Measurements from ENCODE around the gene MEOX1.

MEOX1 gene

GRCh38 chr17:43679401-43679800 lies 17.7 kb upstream of the MEOX1 start:
- DNase-seq: no peak

DNA sequence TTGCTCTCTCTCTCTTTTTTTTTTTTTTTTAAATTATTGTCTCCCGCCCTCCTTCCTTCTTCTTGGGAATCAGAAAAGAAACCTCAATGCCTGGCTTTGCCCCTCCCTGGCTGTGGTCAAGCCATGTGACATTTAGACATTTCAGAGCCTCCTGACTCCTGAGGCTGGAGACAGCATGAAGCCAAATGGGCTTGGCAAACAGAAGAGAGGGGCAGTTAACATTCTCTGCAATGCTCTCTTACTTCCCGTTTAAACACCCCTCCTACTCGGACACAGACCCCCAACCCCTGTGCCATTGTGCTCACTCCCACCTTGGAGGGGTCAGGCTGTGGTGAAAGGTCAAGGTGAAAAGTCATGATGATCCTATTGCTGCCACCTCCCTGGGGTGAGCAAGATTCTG lies 14.7 kb upstream of the MEOX1 start:
- DNase-seq: no peak

GRCh38 chr17:43674394-43674793 lies 12.7 kb upstream of the MEOX1 start:
- DNase-seq: no peak

DNA sequence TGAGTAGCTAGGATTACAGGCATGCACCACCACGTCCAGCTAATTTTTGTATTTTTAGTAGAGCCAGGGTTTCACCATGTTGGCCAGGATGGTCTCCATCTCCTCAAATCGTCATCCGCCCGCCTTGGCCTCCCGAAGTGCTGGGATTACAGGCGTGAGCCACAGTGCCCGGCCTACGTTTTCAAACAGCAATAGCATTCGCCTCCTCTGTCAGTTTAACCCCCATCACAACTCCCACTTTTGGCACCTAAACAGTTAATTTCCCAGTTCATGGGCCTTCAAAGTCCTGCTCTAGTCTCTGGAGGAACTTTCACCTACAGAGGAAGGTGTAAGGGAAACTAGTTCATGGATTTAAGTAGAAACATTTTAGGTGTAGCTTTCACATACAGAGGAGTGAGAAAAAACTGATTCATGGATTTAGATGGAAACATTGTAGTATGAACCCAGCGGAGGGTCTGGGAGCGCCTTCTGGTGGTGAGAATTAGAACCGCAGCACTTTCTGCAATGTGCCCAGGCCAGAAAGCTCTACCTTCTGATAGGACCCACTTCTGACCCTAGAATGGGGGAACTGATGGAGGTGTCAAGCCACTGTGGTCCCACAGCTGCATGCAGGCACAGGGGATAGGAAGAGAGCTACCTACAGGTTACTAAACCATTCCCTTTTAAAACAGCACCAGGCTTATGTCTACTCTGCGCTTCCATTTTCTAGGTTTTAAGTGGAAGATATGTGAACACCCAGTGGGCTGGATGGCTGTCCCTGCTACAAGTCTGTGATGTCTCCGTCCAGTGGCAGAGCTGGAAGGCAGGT lies 12.0 kb upstream of the MEOX1 start:
- DNase-seq: peak; percentile 15

DNA sequence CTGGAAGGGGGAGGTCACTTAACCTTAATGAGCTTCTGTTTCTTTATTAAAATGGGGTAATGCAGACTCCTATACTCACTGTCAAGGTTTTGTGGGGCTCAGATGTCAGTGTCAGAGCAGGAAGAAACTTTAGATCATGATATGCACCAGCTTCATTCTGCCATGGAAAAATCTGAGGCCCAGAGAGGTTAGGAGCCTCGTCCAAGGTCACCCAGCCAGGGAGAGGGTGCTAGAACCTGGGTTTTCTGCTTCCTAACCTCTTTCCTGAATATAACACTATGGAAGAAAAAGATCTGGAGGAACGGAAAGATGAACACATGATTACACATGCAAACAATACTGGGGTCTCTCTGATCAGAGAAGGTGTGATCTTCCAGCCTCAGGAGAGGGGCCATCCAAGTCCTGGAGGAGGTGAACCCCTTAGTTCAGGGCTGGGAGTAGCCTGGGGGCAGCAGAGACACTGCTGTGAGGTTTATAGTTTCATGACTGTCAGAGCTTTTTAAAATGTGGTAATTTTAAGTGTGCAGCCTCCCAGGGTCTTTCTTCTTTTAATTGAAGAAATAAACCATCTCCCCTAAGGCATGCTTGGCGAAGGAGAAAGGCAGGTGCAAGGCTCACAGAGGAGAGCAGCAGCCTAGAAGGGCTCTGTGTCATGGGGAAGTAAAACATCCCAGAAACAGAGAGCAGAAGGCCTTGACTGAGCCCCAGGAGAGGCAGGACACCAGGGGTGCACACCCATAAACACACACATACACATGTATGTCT lies 10.2 kb upstream of the MEOX1 start:
- no peak for DNase-seq

DNA sequence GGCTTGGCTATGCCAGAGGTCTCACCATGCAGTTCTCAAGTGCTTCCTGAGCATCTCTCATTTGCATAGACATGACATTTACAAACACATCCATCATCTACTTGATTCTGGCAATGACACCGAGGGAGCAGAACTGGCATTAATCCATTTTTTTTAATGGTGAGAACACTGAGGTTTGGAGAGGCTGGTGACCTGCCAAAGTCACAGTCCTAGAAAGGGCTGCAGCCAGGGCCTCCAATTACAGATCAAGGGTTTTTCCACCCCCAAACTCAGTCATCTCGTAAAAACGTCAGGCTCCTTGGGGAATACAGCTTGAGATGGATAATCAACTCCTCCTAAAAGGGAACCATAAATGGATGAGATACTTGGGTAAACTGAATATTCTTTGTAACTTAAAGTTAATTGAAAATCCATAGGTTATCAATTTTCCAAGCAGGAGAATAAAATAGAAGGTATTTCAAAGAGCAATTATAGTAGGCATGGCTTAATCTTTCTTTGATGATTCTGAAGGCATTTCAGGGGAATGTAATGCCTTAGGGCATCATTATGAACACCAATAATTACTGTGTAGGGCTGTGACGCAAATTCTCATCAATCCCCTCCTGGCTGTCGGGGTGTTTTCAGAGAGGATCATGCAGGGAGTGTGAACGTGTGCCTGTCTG lies 9.4 kb upstream of the MEOX1 start:
- peak; percentile 23 for DNase-seq

DNA sequence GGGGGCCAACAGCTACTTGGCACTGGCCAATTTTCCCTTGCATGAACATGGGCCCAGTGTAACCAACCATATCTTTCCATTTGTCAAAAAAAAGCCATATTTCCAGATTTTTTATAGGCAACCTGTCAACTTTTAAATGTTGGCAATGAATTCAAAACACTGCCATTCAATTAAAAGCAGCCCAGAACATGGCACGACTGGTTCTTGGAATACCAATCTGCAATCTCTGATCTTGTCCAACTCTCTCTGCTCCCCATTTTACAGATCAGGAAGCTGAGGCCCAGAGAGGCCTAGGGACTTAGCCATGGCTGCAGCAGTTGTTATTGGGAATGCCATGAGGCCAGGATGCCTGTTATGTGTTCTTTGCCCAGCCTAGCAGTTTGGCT lies 8.9 kb upstream of the MEOX1 start:
- no peak for DNase-seq

DNA sequence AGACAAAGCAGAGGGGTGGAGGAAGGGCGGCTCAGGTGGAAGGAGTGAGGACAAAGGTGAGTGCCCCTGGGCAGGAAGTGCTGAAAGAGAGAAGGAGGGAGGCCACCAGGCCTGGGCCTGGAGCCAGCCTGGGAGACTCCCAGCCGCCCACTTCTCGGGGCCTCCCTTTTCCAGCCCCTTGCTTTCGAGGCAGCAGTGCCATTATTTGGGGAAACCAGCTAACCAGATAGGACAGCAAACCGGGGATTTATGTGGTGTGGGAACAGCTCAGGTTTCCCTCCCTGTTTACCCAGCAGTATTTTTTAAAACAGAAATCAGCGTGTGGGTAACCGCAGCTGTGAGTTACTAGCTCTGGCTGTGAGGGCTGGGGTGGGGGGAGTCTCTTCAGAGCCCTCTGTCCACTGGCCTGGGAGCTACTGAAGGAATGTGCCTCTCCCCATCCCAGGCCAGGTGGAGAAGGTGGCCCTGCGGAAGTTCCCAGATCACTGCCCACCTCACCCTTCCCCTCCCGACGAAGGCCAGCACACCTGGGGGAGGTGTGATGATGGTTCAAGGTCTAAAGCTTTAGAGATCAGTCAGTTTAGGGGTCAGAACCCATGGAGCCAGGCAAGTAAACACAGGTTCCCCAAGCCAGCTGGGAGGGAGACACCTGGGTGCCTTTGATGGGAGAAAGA lies 8.4 kb upstream of the MEOX1 start:
- no peak for DNase-seq

DNA sequence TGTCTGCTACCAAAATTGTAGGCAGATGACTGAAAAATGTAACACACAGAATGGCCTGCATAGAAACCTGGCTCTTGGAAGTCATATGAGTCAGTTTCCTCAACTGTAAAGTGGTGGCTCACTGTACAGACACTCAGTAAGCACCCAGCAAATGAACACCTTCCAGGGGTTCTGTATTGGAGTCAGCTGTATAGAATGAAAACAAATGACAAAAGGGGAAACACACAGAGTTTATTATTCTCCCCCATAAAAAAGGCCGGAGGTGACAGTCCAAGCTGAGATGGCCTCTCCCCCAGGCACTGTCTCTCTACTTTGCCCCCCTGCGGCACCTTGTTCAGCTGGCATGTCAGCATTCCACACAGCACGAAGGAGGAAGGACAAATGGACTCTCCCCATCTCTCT lies 6.2 kb upstream of the MEOX1 start:
- no peak for DNase-seq

DNA sequence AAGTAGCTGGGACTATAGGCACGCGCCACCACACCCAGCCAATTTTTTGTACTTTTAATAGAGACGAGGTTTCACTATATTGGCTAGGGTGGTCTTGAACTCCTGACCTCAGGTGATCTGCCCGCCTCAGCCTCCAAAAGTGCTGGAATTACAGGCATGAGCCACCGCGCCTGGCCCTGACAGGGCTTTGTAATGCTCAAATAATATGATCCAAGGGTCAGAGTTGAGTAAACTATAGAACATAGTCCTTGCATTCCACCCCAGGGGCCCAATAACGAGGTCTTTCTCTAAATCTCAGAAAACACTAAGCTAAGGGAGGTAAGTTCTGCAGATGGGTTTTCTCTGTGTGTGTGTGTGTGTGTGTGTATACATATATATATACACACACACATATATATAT lies 5.8 kb upstream of the MEOX1 start:
- DNase-seq: no peak

GRCh38 chr17:43665937-43666236 lies 4.2 kb upstream of the MEOX1 start:
- DNase-seq: no peak

GRCh38 chr17:43665084-43665936 lies 3.6 kb upstream of the MEOX1 start:
- no peak for DNase-seq

DNA sequence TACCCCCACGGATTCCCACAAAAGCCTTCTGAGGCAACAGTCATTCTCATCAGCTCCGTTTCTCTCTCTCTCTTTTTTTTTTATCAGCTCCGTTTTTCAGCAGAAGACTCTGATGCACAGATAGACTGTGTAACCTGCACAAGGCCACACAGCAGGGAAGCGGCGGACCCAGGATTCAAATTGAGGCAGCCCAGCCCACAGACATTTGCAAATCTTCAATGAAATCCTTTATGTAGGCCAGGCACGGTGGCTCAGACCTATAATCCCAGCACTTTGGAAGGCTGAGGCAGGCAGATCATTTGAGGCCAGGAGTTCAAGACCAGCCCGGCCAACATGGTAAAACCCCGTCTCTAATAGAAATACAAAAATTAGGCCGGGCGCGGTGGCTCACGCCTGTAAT lies 2.4 kb upstream of the MEOX1 start:
- no peak for DNase-seq

- no peak for DNase-seq
Measured at GRCh38 chr17:43663383-43663782, 1.7 kb upstream of the MEOX1 start.

GRCh38 chr17:43662413-43663141 lies 855 bp upstream of the MEOX1 start:
- DNase-seq: no peak

DNA sequence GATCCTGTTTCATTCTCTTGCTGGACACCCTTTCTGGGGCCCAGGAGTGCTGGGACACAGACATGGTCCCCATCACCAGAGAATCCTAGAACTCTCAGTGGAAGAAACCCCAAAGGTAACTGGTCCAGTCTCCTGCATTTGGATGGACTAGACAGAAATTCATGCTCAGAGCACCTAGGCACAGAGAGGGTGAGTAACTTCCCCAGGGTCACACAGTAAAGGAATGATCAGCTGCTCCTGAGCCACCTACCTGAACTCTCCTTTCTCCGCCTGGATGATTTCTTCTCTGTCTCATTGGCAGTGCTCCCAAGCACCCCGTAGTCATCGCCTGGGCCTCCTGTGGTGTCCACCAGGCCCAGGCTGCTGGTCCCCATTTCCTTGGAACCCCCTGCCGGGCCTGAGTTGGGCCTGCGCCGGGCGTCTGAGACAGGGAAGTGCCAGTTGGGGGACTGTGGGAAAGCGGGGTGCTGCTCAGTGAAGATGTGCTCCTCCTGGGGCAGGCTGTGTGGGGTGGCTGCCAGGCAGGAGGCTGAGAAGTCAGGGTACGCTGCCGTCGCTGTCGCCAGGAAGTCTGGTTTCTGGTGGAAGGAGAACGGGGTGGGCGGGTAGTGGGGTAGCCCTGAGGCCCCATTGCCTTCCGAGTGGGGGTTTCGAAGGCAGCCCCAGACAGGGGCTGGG lies 767 bp downstream of the MEOX1 start:
- no peak for DNase-seq

GRCh38 chr17:43659823-43660617 lies 1.7 kb downstream of the MEOX1 start:
- DNase-seq: no peak

DNA sequence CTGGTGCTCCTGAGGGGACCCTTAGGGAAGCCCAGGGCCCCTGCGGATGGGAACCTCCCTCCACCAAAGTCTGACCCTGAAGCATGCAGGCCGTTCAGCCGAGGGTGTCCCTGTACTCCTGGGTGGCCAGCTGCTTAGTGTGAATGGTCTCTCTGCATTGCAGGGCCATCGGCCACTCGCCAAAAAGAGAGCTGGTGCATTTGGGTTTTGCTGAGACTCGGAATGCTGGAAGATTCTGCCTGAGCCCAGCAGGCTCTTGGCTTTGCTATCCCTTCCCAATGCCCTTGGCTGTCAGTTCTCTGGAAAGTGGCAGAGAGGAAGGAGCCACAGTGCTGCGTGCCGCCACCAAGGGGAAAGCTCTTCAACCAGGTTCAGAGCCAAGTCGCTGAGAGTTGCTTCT lies 2.8 kb downstream of the MEOX1 start:
- DNase-seq: no peak

- DNase-seq: no peak
Measured at GRCh38 chr17:43655693-43656255, 5.9 kb downstream of the MEOX1 start.

- no peak for DNase-seq
Measured at GRCh38 chr17:43652124-43652480, 9.6 kb downstream of the MEOX1 start.

Data from NCI-H1436 treated with DMSO at 0.1 percent for 48 hours (cell line).